ENCODE measurements around the gene TTC38. TPM values are rescaled to one million over a fixed set of nuclear protein-coding genes. Genes with fewer than 3 reads are reported as not detected.

The TTC38 gene
- total RNA-seq, 2 donors from 2014 or later, result 13.8 to 18.0 TPM

- Mint-ChIP-seq H3K4me1 (peaks cover 7% of the 10 kb centered on the region), H3K27me3 (no peaks in the 10 kb centered on the region), H3K27ac (no peak overlapping the region), H3K9me3 (no peaks in the 10 kb centered on the region), H3K36me3 (ENCODE audit: low read depth) (peaks cover 19% of the 10 kb centered on the region), H3K4me3 (no peak overlapping the region)
- no peak for ATAC-seq (replicated peaks)
Observed at GRCh38 chr22:46278656-46279645, 11.1 kb downstream of the TTC38 start.

DNA sequence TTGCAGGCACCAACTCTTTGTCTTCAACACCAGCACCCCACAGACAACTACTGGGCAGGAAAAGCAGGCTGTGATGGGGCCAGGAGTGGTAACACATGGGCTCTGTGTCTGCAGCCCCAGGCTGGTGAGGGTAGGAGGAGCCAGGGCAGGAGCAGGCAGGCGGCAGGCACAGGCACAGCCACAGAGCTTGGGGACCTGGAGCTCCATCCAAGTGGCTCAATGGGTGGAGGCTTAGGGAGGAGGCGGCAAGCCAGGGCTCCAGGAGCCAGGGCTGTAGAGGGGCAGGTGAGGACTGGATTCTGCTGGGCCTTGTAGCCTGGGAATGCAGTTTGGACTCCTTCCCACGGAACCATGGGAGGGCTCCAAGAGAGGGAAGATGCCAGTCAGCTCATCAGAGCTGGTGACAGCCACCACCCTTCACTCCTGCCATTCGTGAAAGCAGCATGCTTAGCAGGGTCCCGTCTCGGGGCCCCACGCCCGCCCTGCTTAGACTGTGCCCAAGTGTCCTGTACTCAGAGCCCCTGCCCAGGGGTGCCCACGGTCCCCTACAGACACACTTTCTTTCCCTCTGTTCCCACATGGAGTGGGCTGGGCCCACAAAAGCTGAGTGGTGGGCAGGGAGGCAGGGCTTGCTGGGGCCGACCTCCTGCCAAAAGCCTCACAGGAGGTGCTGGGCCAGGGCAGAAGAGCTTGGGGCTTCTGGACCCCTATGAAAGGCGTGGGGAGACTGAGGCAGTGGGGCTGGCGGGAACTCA, 12.4 kb downstream of the TTC38 start:
- H3K27ac Mint-ChIP-seq, result no peak overlapping the region
- H3K36me3 Mint-ChIP-seq (ENCODE audit: low read depth), result peaks cover 23% of the 10 kb centered on the region
- H3K4me3 Mint-ChIP-seq, result no peak overlapping the region
- H3K9me3 Mint-ChIP-seq, result no peaks in the 10 kb centered on the region
- ATAC-seq (replicated peaks), result no peak
- H3K4me1 Mint-ChIP-seq, result peaks cover 7% of the 10 kb centered on the region
- no peaks in the 10 kb centered on the region for H3K27me3 Mint-ChIP-seq

GRCh38 chr22:46280999-46281623, 13.3 kb downstream of the TTC38 start:
- no peak for ATAC-seq (replicated peaks)
- H3K27me3 Mint-ChIP-seq, result no peaks in the 10 kb centered on the region
- no peaks in the 10 kb centered on the region for H3K4me1 Mint-ChIP-seq
- peak overlapping the region; percentile 2 for H3K27ac Mint-ChIP-seq
- no peaks in the 10 kb centered on the region for H3K9me3 Mint-ChIP-seq
- no peak overlapping the region for H3K4me3 Mint-ChIP-seq
- H3K36me3 Mint-ChIP-seq (ENCODE audit: low read depth), result peaks cover 17% of the 10 kb centered on the region

- Mint-ChIP-seq H3K27me3 (no peaks in the 10 kb centered on the region), H3K4me1 (peaks cover under 1% of the 10 kb centered on the region), H3K36me3 (ENCODE audit: low read depth) (peaks cover 20% of the 10 kb centered on the region), H3K27ac (peak overlapping the region; percentile 2), H3K4me3 (no peak overlapping the region), H3K9me3 (no peaks in the 10 kb centered on the region)
- no peak for ATAC-seq (replicated peaks)
Observed at GRCh38 chr22:46281866-46282678, 14.3 kb downstream of the TTC38 start.

GRCh38 chr22:46286006-46286405, 18.2 kb downstream of the TTC38 start:
- no peaks in the 10 kb centered on the region for H3K9me3 Mint-ChIP-seq
- H3K36me3 Mint-ChIP-seq (ENCODE audit: low read depth), result peaks cover 18% of the 10 kb centered on the region
- no peak for ATAC-seq (replicated peaks)
- no peak overlapping the region for H3K27ac Mint-ChIP-seq
- no peak overlapping the region for H3K4me3 Mint-ChIP-seq
- peaks cover 9% of the 10 kb centered on the region for H3K4me1 Mint-ChIP-seq
- no peaks in the 10 kb centered on the region for H3K27me3 Mint-ChIP-seq

DNA sequence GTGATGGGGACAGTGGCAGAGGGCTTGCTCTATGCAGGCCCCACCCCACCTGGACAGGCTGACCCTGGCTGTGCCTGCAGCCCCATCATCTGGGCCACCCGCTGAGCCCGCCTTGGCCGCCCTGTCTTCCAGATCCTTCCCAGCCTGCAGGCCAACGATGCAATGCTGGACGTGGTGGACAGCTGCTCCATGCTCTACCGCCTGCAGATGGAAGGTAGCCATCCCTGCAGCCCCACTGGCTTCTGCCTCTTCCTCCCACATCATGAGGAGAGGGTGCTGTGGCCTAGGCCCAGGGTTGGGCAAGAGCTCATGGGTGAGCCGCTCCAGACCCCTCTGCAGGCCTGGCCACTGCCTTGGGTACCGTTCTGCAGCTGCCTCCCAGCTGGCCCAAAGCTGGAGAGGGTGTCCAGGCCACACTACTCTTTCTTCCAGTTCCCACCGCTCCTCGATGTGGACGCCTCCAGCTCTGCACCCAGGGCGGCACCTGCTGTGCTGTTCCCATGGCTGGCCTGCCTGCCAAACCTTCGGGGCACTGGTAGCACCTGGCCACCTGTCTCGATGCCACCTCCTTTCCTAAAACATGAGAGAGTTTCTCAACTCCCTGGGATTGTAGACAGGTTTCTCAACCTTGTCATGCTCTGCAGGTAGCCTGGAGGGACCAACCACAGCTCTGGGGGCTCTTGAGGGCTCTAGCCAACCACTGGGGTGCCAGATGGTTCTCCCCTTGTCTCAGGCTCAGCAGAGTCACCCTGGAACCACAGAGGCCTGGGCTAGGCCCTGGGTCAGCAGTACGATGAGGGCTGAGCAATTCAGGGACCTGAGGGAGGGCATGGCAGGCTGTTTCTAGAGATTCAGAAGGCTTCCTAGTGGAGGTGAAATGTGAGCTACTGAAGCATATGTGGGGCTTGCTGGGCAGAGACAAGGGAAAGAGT, 19.4 kb downstream of the TTC38 start:
- Mint-ChIP-seq H3K4me3 (peak overlapping the region; percentile 77), H3K27ac (peak overlapping the region; percentile 90), H3K27me3 (no peaks in the 10 kb centered on the region), H3K4me1 (peaks cover 9% of the 10 kb centered on the region), H3K36me3 (ENCODE audit: low read depth) (peaks cover 19% of the 10 kb centered on the region), H3K9me3 (peaks cover 2% of the 10 kb centered on the region)
- ATAC-seq (replicated peaks), result no peak

- H3K4me3 Mint-ChIP-seq, result peak overlapping the region; percentile 77
- no peaks in the 10 kb centered on the region for H3K27me3 Mint-ChIP-seq
- H3K27ac Mint-ChIP-seq, result peak overlapping the region; percentile 90
- ATAC-seq (replicated peaks), result peak; percentile 92
- peaks cover 23% of the 10 kb centered on the region for H3K36me3 Mint-ChIP-seq (ENCODE audit: low read depth)
- H3K4me1 Mint-ChIP-seq, result peaks cover 9% of the 10 kb centered on the region
- peaks cover 5% of the 10 kb centered on the region for H3K9me3 Mint-ChIP-seq
Observed at GRCh38 chr22:46287873-46288751, 20.3 kb downstream of the TTC38 start.

DNA sequence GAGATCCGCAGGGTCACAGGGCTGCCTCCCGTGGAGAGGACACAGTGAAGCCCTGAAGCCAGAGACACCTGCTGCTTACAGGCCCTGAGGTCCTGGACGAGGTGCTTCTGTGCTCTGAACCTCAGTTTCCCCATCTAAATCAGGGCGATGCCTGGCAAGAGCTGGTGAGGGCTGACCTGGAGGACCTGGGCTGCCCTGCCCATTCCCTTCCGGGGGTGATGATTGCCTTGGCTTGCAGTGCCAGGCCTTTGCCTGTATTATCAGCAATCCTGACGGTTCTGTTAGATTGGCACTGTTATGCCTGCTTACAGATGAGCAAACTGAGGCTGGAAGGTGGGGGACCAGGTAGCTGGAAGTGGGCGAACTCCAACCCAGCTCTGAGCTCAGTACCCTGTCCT, 21.0 kb downstream of the TTC38 start:
- ATAC-seq (replicated peaks), result no peak
- peaks cover 9% of the 10 kb centered on the region for H3K4me1 Mint-ChIP-seq
- H3K27me3 Mint-ChIP-seq, result no peaks in the 10 kb centered on the region
- peaks cover 22% of the 10 kb centered on the region for H3K36me3 Mint-ChIP-seq (ENCODE audit: low read depth)
- peak overlapping the region; percentile 77 for H3K4me3 Mint-ChIP-seq
- peak overlapping the region; percentile 90 for H3K27ac Mint-ChIP-seq
- peaks cover 5% of the 10 kb centered on the region for H3K9me3 Mint-ChIP-seq

GRCh38 chr22:46289244-46289891, 21.6 kb downstream of the TTC38 start:
- ATAC-seq (replicated peaks), result no peak
- Mint-ChIP-seq H3K27ac (no peak overlapping the region), H3K27me3 (no peaks in the 10 kb centered on the region), H3K9me3 (peaks cover 5% of the 10 kb centered on the region), H3K36me3 (ENCODE audit: low read depth) (peaks cover 17% of the 10 kb centered on the region), H3K4me1 (peaks cover 9% of the 10 kb centered on the region), H3K4me3 (no peak overlapping the region)

DNA sequence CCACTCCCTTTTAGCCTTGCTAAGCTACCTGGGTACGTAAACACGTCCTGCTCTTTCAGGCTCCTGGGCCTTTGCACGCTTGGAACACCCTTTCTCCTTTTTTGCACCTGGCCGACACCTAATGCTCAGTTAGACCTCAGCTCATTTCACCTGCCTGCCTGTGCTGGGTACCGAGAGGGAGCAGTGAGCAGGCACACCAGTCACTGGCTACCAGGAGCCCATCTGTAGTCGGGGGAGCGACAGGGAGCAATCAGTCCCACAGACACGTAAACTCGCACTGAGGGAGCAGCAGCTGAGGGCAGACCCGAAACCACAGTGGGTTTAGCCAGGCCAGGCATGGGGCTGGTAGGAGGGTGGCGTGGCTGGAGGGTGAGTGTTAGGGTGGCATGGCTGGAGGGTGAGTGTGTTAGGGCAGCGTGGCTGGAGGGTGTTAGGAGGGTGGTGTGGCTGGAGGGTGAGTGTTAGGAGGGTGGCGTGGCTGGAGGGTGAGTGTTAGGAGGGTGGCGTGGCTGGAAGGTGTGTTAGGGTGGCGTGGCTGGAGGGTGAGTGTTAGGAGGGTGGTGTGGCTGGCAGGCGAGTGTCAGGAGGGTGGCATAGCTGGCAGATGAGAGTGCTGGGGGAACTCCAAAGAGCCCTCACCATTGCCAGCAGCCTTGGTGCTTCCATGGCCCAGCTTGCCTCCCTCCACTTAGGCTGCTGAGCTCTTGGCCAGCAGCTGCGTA, 22.5 kb downstream of the TTC38 start:
- Mint-ChIP-seq H3K9me3 (peaks cover 5% of the 10 kb centered on the region), H3K27ac (peak overlapping the region; percentile 33), H3K36me3 (ENCODE audit: low read depth) (peaks cover 15% of the 10 kb centered on the region), H3K4me1 (peaks cover 9% of the 10 kb centered on the region), H3K27me3 (no peaks in the 10 kb centered on the region), H3K4me3 (no peak overlapping the region)
- no peak for ATAC-seq (replicated peaks)

DNA sequence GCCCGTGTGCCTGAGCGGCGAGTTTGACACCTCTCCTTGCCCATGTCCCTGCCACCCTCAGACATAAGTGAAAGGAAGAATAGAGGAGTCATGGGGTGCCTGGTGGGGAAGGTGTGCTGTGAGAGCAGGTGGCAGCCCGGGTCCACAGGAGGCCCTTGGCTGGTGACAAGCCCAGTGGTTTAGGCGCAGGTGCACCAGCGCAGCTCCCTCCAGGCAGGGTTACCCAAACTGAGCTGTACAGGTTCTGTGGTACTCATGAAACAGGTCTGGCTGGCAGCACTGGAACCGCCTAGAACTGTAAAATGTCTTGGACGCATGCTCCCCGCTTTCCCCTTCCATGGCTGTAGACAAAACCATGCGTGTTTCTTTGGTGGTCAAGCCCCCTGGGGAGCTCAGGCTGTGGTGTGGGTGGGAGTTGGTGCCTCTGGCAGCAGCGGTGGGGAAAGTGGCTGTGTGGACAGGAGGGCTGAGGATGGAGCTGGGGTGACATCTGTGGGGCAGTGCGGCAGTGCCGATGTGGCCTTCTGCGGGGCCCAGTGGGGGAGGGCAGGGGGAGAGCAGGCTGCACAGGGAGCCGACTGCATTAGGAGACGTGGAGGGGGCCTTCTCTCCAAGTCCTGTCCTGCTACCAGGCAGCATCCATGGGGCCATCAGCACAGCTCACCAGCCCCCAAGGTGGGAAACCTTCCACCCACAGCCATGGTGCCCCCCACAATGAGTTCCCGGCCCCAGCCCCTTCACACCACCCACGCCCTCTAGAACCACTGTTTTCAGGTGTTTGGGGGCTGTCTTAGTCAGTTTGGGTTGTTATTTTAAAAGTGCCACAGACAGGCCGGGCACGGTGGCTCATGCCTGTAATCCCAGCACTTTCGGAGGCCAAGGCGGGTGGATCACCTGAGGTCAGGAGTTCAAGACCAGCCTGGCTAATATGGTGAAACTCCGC, 23.3 kb downstream of the TTC38 start:
- Mint-ChIP-seq H3K27me3 (no peaks in the 10 kb centered on the region), H3K4me3 (no peak overlapping the region), H3K4me1 (peaks cover 12% of the 10 kb centered on the region), H3K27ac (peak overlapping the region; percentile 33), H3K9me3 (peaks cover 5% of the 10 kb centered on the region), H3K36me3 (ENCODE audit: low read depth) (peaks cover 12% of the 10 kb centered on the region)
- no peak for ATAC-seq (replicated peaks)

Data from activated T-helper 17 cell treated with anti-CD3 and anti-CD28 coated beads, Interleukin-2, amount 50 U/mL, for 72 hours (primary cell).